ENCODE data around the gene EPS8L3.
"Not testable (repeated sequence)": the region's sequence is repeated elsewhere in the genome, so short reads cannot be mapped to it uniquely, and the experiment has no call there.

The EPS8L3 gene

GRCh38 chr1:109763646-109764415, at the start of gene EPS8L3:
Gene EPS8L3 (minus strand): TSS chr1:109763923. CDS start chr1:109761749, 2,174 bp downstream.
- DNase-seq (ENCODE audit: low spot score) = no peak

- DNase-seq (ENCODE audit: low spot score) = no peak
Observed at GRCh38 chr1:109812691-109813393, 49.1 kb upstream of the EPS8L3 start.

- no peak for DNase-seq (ENCODE audit: low spot score)
Observed at GRCh38 chr1:109808703-109809102, 45.0 kb upstream of the EPS8L3 start.

GRCh38 chr1:109807822-109808680, 44.3 kb upstream of the EPS8L3 start:
- DNase-seq (ENCODE audit: low spot score) = no peak

GRCh38 chr1:109807402-109807801, 43.7 kb upstream of the EPS8L3 start:
- DNase-seq (ENCODE audit: low spot score) = no peak

- DNase-seq (ENCODE audit: low spot score) = no peak
Observed at GRCh38 chr1:109806733-109807400, 43.1 kb upstream of the EPS8L3 start.

- DNase-seq (ENCODE audit: low spot score) = no peak
Observed at GRCh38 chr1:109805486-109806165, 41.9 kb upstream of the EPS8L3 start.

GRCh38 chr1:109804660-109805059, 40.9 kb upstream of the EPS8L3 start:
- DNase-seq (ENCODE audit: low spot score) = no peak

GRCh38 chr1:109803901-109804331, 40.2 kb upstream of the EPS8L3 start:
- no peak for DNase-seq (ENCODE audit: low spot score)

GRCh38 chr1:109802901-109803561, 39.3 kb upstream of the EPS8L3 start:
- no peak for DNase-seq (ENCODE audit: low spot score)

GRCh38 chr1:109802136-109802900, 38.6 kb upstream of the EPS8L3 start:
- DNase-seq (ENCODE audit: low spot score) = no peak

- DNase-seq (ENCODE audit: low spot score) = no peak
Observed at GRCh38 chr1:109801791-109802135, 38.0 kb upstream of the EPS8L3 start.

GRCh38 chr1:109800291-109800690, 36.6 kb upstream of the EPS8L3 start:
- DNase-seq (ENCODE audit: low spot score) = no peak

GRCh38 chr1:109799445-109799844, 35.7 kb upstream of the EPS8L3 start:
- no peak for DNase-seq (ENCODE audit: low spot score)

- DNase-seq (ENCODE audit: low spot score) = not testable (repeated sequence)
Observed at GRCh38 chr1:109797303-109797595, 33.5 kb upstream of the EPS8L3 start.

GRCh38 chr1:109796484-109797302, 33.0 kb upstream of the EPS8L3 start:
- no peak for DNase-seq (ENCODE audit: low spot score)

GRCh38 chr1:109794319-109795132, 30.8 kb upstream of the EPS8L3 start:
- DNase-seq (ENCODE audit: low spot score) = no peak

GRCh38 chr1:109793486-109794318, 30.0 kb upstream of the EPS8L3 start:
- DNase-seq (ENCODE audit: low spot score) = peak; percentile 61
